Measurements from ENCODE around the gene TRHDE. TPM values are rescaled to one million over a fixed set of nuclear protein-coding genes. Genes with fewer than 3 reads are reported as not detected.

The TRHDE gene
- total RNA-seq, 1 donor from 2014 or later: 16.7 TPM

GRCh38 chr12:72300728-72301127, 28.6 kb downstream of the TRHDE start:
- H3K27me3 Mint-ChIP-seq (ENCODE audit: unreplicated experiment): no peaks in the 10 kb centered on the region
- H3K4me3 Mint-ChIP-seq (ENCODE audit: unreplicated experiment): no peak overlapping the region
- no peaks in the 10 kb centered on the region for H3K4me1 Mint-ChIP-seq (ENCODE audit: low read depth, unreplicated experiment)
- no peak overlapping the region for H3K27ac Mint-ChIP-seq (ENCODE audit: unreplicated experiment)
- TF ChIP-seq, protein P1, sequence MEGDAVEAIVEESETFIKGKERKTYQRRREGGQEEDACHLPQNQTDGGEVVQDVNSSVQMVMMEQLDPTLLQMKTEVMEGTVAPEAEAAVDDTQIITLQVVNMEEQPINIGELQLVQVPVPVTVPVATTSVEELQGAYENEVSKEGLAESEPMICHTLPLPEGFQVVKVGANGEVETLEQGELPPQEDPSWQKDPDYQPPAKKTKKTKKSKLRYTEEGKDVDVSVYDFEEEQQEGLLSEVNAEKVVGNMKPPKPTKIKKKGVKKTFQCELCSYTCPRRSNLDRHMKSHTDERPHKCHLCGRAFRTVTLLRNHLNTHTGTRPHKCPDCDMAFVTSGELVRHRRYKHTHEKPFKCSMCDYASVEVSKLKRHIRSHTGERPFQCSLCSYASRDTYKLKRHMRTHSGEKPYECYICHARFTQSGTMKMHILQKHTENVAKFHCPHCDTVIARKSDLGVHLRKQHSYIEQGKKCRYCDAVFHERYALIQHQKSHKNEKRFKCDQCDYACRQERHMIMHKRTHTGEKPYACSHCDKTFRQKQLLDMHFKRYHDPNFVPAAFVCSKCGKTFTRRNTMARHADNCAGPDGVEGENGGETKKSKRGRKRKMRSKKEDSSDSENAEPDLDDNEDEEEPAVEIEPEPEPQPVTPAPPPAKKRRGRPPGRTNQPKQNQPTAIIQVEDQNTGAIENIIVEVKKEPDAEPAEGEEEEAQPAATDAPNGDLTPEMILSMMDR (IDR thresholded peaks at IDR 0.05; ENCODE audit: partially characterized antibody, unreplicated experiment): no peak
- no peaks in the 10 kb centered on the region for H3K9me3 Mint-ChIP-seq (ENCODE audit: unreplicated experiment)
- no peaks in the 10 kb centered on the region for H3K36me3 Mint-ChIP-seq (ENCODE audit: unreplicated experiment)
- DNase-seq: no peak

- Mint-ChIP-seq H3K27ac (ENCODE audit: unreplicated experiment) (no peak overlapping the region), H3K36me3 (ENCODE audit: unreplicated experiment) (no peaks in the 10 kb centered on the region), H3K4me1 (ENCODE audit: low read depth, unreplicated experiment) (peaks cover 5% of the 10 kb centered on the region), H3K27me3 (ENCODE audit: unreplicated experiment) (peaks cover 2% of the 10 kb centered on the region), H3K4me3 (ENCODE audit: unreplicated experiment) (no peak overlapping the region), H3K9me3 (ENCODE audit: unreplicated experiment) (no peaks in the 10 kb centered on the region)
- DNase-seq: no peak
- TF ChIP-seq, protein P1 (IDR thresholded peaks at IDR 0.05; ENCODE audit: partially characterized antibody, unreplicated experiment): no peak
Measured at GRCh38 chr12:72304751-72305150, 32.6 kb downstream of the TRHDE start.

- no peak overlapping the region for H3K27ac Mint-ChIP-seq (ENCODE audit: unreplicated experiment)
- no peaks in the 10 kb centered on the region for H3K36me3 Mint-ChIP-seq (ENCODE audit: unreplicated experiment)
- peaks cover 2% of the 10 kb centered on the region for H3K27me3 Mint-ChIP-seq (ENCODE audit: unreplicated experiment)
- TF ChIP-seq, protein P1 (IDR thresholded peaks at IDR 0.05; ENCODE audit: partially characterized antibody, unreplicated experiment): no peak
- no peak for DNase-seq
- H3K4me1 Mint-ChIP-seq (ENCODE audit: low read depth, unreplicated experiment): peaks cover 5% of the 10 kb centered on the region
- H3K4me3 Mint-ChIP-seq (ENCODE audit: unreplicated experiment): no peak overlapping the region
- H3K9me3 Mint-ChIP-seq (ENCODE audit: unreplicated experiment): no peaks in the 10 kb centered on the region
Measured at GRCh38 chr12:72307229-72307628, 35.1 kb downstream of the TRHDE start.

DNA sequence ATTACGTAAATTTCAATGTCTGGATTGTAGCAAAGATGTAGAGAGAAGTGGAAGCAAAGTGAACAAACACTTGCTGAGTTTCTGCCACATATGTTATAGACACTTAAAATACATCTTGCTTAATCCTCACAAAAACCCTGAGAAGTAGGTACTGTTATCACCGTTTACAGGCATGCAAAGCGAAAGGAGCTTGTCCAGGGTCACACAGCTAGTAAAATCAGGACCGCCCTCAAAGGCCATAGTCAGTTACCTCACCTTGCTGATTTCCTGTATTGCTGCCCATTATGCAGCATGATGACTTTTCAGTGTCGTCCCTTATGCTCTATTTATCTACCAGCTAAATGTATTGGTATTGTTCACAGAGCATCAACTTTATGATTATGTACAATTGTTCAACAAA, 39.8 kb downstream of the TRHDE start:
- TF ChIP-seq, protein P1 (IDR thresholded peaks at IDR 0.05; ENCODE audit: partially characterized antibody, unreplicated experiment): no peak
- Mint-ChIP-seq H3K27ac (ENCODE audit: unreplicated experiment) (no peak overlapping the region), H3K4me3 (ENCODE audit: unreplicated experiment) (no peak overlapping the region), H3K9me3 (ENCODE audit: unreplicated experiment) (no peaks in the 10 kb centered on the region), H3K4me1 (ENCODE audit: low read depth, unreplicated experiment) (peaks cover 10% of the 10 kb centered on the region), H3K36me3 (ENCODE audit: unreplicated experiment) (no peaks in the 10 kb centered on the region), H3K27me3 (ENCODE audit: unreplicated experiment) (peaks cover 2% of the 10 kb centered on the region)
- DNase-seq: no peak

GRCh38 chr12:72313806-72314205, 41.6 kb downstream of the TRHDE start:
- TF ChIP-seq, protein P1 (IDR thresholded peaks at IDR 0.05; ENCODE audit: partially characterized antibody, unreplicated experiment): no peak
- Mint-ChIP-seq H3K27ac (ENCODE audit: unreplicated experiment) (no peak overlapping the region), H3K27me3 (ENCODE audit: unreplicated experiment) (no peaks in the 10 kb centered on the region), H3K4me3 (ENCODE audit: unreplicated experiment) (no peak overlapping the region), H3K9me3 (ENCODE audit: unreplicated experiment) (peaks cover 2% of the 10 kb centered on the region), H3K36me3 (ENCODE audit: unreplicated experiment) (peaks cover 8% of the 10 kb centered on the region), H3K4me1 (ENCODE audit: low read depth, unreplicated experiment) (peaks cover 12% of the 10 kb centered on the region)
- DNase-seq: no peak
